ELF-1 (cell line): ENCODE data around the gene COL6A1.
A peak's percentile ranks its signal among the peaks of the same experiment; 100 is the strongest.
"Not testable (repeated sequence)": the region's sequence is repeated elsewhere in the genome, so short reads cannot be mapped to it uniquely, and the experiment has no call there.

Experiments used
- DNase-seq: peaks from one replicate; pipeline ENCODE4 v3.0.0-alpha.2; 2016; ENCODE audit warnings: low read depth, low spot score

COL6A1 gene

DNA sequence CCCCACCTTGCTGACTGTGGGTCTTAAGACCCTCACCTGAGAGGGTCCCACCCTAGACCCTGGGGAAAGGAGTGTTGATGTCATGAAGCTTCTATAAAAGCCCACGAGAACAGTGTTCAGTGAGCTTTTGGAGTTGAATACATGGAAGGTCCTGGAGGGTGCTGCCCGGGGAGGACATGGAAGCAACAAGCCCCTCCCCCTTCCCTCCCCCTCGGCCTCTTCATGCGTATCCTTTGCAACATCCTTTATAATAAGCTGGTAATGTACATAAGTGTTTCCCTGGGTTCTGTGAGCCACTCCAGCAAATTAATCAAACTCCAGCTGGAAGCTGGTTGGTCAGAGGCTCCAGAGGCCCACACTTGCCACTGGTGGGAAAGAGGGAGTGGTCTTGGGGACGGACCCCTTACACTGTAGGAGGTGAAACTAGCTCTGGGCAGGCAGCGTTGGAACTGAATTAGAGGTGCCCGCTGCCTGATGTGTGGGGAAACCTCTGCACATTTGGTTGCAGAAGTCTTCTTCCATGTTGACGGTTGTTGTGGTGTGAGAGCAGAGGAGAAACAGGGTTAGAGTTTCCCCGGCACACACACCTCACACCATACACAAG lies 14.7 kb upstream of the COL6A1 start:
- DNase-seq = no peak

- no peak for DNase-seq
These were observed 11.5 kb upstream of the COL6A1 start for GRCh38 chr21:45969921-45970673.

DNA sequence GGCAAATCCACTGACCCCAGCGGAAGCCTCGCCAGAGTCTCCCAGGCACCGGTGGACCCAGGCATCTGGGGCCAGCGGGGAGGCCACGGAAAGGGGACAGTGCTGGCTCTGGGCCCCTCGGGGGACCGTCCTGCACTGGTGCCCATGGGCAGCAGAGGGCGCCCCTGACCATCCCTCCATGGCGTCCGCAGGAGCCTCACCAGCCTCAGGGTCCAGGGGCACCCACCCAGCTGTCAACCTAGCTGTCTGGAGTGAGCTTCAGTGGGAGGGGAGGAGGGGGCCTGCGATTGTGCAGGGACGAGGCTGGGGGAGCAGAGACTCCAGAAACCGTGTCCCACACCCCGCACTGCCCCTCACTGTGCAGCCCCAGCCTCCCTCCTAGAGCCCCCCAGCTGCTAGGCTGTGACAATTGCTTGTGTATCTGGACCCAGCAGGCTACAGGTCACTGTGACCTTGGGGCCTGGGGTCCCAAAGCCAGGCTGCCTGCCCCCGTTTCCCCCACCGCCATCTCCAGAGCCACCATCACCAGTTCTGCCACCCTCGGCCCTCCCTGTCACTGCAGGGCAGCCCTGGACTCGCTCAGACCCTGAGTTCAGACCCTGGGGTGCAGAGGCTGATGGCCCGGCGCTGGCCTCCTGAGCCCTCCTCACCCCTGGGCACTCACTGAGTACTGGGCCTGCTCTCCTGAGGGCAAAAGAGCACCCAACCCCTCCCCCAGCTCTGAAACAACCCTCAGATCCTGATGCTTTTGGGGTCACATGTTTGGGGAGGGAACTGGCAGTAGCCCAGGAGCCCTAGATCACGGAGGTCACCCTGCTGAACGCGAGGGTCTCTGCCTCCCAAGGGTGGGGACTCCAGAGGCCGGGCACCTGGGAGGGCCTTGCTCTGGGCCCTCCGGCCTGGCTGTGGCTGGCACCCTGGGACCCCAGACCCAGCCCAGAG lies 10.6 kb upstream of the COL6A1 start:
- peak; percentile 75 for DNase-seq

GRCh38 chr21:45971616-45972352 lies 9.8 kb upstream of the COL6A1 start:
- DNase-seq = peak; percentile 31

GRCh38 chr21:45972353-45972715 lies 9.2 kb upstream of the COL6A1 start:
- DNase-seq = peak; percentile 28

GRCh38 chr21:45972716-45973474 lies 8.7 kb upstream of the COL6A1 start:
- peak; percentile 58 for DNase-seq

- DNase-seq = peak; percentile 92
These were observed 8.0 kb upstream of the COL6A1 start for GRCh38 chr21:45973475-45974072.

DNA sequence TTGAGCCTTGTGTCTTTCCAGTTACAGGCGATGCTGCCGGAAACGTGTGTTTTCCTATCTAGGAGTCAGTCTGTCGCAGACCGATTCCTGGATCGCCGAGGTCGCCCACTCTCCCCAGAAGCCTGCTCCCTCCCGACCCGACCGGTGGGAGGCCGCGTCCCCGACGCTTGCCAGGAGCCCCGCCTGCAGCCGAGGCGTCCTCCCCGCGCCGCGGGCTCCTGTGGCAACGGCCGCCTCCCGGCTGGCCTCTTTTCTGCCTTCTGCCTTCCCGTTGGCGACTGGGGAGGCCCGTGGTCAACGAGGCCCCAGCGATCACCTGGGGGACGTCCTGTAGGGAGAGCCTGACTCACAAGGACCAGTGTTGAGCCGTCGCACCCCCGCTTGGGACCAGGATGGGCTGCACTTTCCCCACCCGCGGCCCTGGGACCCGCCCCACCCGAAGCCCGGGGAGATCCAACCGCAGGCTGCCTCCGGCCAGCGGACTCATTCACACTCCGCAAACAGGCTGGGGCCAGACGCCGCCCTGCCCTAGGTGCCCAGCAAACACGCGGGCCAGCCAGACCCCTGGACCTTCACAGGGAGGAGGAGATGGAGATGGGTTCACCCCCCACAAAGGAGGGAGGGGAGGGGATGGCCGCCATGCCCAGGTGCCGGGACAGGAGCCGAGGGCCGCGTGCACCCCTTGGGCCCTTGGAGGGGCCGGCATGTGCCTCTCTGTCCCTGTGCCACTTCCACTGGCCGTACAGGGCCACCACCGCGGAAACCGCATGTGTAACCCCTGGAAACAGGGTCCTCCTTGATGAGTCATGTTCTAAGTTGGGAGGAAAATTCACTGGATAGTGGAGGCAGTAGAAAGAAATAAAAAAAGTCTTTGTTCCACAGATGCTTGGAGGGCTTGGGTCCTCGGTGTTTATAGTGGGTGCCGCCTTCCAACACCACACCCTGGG lies 7.2 kb upstream of the COL6A1 start:
- DNase-seq = peak; percentile 57

- DNase-seq = peak; percentile 64
These were observed 6.4 kb upstream of the COL6A1 start for GRCh38 chr21:45975020-45975666.

DNA sequence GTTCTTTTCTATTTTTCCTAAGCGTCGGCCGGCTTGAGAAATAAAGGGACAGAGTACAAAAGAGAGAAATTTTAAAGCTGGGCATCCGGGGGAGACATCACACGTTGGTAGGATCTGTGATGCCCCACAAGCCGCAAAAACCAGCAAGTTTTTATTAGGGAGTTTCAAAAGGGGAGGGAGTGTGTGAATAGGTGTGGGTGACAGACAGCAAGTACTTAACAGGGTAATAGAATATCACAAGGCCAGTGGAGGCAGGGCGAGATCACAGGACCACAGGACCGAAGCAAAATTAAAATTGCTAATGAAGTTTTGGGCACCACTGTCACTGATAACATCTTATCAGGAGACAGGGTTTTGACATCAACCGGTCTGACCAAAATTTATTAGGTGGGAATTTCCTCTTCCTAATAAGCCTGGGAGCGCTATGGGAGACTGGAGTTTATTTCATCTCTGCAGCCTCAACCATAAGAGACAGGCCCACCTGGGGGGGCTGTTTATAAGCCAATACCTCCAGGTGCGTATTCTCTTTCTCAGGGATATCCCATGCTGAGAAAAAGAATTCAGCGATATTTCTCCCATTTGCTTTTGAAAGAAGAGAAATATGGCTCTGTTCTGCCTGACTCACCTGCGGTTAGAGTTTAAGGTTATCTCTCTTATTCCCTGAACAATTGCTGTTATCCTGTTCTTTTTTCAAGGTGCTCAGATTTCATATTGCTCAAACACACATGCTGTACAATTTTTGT lies 5.7 kb upstream of the COL6A1 start:
- DNase-seq = not testable (repeated sequence)

DNA sequence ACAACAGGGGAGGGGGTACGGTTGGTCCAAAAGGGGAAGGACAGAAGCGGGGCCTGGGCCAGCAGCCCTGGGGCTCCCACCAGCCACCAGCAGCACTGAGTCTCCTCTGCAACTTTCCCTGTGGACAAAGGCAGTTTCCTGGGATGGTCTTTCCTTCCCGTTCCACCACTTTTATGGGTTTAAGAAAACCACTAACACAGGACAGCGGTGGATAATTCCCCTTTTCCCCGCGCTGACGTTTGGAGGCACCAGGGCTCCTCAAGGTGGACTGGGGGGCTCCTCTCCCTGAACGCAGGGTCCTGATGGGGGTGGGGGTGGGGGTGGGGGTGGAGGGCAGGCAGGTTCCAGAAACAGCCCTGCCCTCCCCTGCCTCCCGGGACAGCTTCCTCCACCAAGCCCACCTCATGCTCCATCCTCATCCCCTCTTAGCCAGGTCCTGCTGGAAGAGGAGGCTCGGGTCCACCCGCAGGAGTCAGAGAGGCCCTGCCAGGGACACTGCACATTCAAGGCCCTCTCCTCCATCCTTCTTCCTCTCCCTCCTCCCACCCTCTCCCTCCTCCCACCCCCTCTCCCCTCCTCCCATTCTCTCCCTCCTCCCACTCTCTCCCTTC lies 4.8 kb upstream of the COL6A1 start:
- DNase-seq = no peak

GRCh38 chr21:45977396-45977795 lies 4.2 kb upstream of the COL6A1 start:
- peak; percentile 62 for DNase-seq

- peak; percentile 36 for DNase-seq
These were observed 2.4 kb upstream of the COL6A1 start for GRCh38 chr21:45979141-45979631.

DNA sequence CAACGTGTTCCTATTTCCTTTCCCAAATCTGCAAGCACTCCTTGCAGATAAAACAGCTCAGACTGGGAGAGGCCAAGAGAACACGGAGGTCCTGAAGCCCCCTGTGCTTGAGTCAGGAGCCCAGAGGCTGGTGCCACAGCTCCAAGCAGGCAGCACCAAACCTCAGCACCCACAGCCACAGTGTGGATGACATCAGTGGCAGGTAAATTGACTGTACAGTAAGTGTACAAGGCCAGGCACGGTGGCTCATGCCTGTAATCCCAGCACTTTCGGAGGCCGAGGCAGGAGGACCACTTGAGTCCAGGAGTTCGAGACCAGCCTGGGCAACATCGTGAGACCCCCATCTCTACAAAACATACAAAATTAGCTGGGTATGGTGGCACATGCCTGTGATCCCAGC lies 1.9 kb upstream of the COL6A1 start:
- DNase-seq = no peak

GRCh38 chr21:45980271-45980670 lies 1.3 kb upstream of the COL6A1 start:
- no peak for DNase-seq

GRCh38 chr21:45980697-45981096 lies 873 bp upstream of the COL6A1 start:
- DNase-seq = no peak

- DNase-seq = peak; percentile 37
These were observed 655 bp downstream of the COL6A1 start for GRCh38 chr21:45982092-45982757.
